ENCODE results near the gene HSPA5. TPM values are rescaled to one million over a fixed set of nuclear protein-coding genes. Genes with fewer than 3 reads are reported as not detected.
A peak's percentile ranks its signal among the peaks of the same experiment; 100 is the strongest.
"Not testable (repeated sequence)": the region's sequence is repeated elsewhere in the genome, so short reads cannot be mapped to it uniquely, and the experiment has no call there.

Gene HSPA5
- total RNA-seq, result 100 to 1,000 TPM; 144 to 382 TPM
- polyA plus RNA-seq, result 100 to 1,000 TPM; 122 to 431 TPM
- long read RNA-seq, donor 1, transcript HSPA5-201 (8 exons, 3,908 nt), result major isoform, 159 of 340 reads
- long read RNA-seq, donor 1, partial matches to known transcripts, result 181 of 340 reads
- long read RNA-seq, donor 1, other reads (novel, unspliced or antisense), result 0 of 340 reads
- long read RNA-seq, donor 2, transcript HSPA5-201 (8 exons, 3,908 nt), result major isoform, 53 of 123 reads
- long read RNA-seq, donor 2, partial matches to known transcripts, result 70 of 123 reads
- long read RNA-seq, donor 2, other reads (novel, unspliced or antisense), result 0 of 123 reads
- long read RNA-seq, donor 3, transcript HSPA5-201 (8 exons, 3,908 nt), result major isoform, 71 of 154 reads
- long read RNA-seq, donor 3, partial matches to known transcripts, result 83 of 154 reads
- long read RNA-seq, donor 3, other reads (novel, unspliced or antisense), result 0 of 154 reads
- long read RNA-seq, donor 4, transcript HSPA5-201 (8 exons, 3,908 nt), result major isoform, 35 of 341 reads
- long read RNA-seq, donor 4, partial matches to known transcripts, result 306 of 341 reads
- long read RNA-seq, donor 4, other reads (novel, unspliced or antisense), result 0 of 341 reads
- long read RNA-seq, donor 5, transcript HSPA5-201 (8 exons, 3,908 nt), result major isoform, 198 of 350 reads
- long read RNA-seq, donor 5, partial matches to known transcripts, result 152 of 350 reads
- long read RNA-seq, donor 5, other reads (novel, unspliced or antisense), result 0 of 350 reads

- Histone ChIP-seq H3K9me3 (ENCODE audit: control insufficient read depth in 4 of 4, insufficient read depth in 3 of 4, low read length in 3 of 4) (no peaks in the 10 kb centered on the region), H3K4me1 (ENCODE audit: control insufficient read depth in 5 of 5, insufficient read depth in 5 of 5, low read length in 5 of 5) (peaks cover 0 to 37% (median 11%) of the 10 kb centered on the region in 5 donors), H3K4me3 (peak within 1 kb of the TSS; percentile 98), H3K9ac (ENCODE audit: insufficient read depth in 1 of 2, low read length in 2 of 2) (peak within 1 kb of the TSS; percentile 99), H3K27ac (ENCODE audit: low read depth in 1 of 2, low read length in 1 of 2) (peak within 1 kb of the TSS; percentile 87 to 98), H3K36me3 (ENCODE audit: control insufficient read depth in 4 of 4, insufficient read depth in 4 of 4, low read length in 4 of 4) (peaks cover 13 to 37% (median 28%) of the 10 kb centered on the region in 4 donors), H3K27me3 (ENCODE audit: control insufficient read depth in 3 of 3, insufficient read depth in 3 of 3, low read length in 2 of 3) (no peaks in the 10 kb centered on the region)
- no peak for TF ChIP-seq CTCF (IDR thresholded peaks at IDR 0.05; ENCODE audit: control extremely low read depth, extremely low read depth)
- DNase-seq, result peak; percentile 100
- ATAC-seq (ENCODE audit: insufficient read depth, low FRiP score), result peak; percentile 93
- WGBS, 2 donors, result 0% methylated on average over 55 to 59 of the region's 59 CpGs
Measured at GRCh38 chr9:125241000-125241862, at the start of gene HSPA5. HSPA5 (minus strand) TSS chr9:125241343; CDS start chr9:125241126, 217 bp downstream.

- not testable (repeated sequence) for DNase-seq; H3K27me3 ChIP-seq (ENCODE audit: control insufficient read depth in 3 of 3, insufficient read depth in 3 of 3, low read length in 2 of 3); H3K27ac ChIP-seq (ENCODE audit: low read depth in 1 of 2, low read length in 1 of 2); H3K36me3 ChIP-seq (ENCODE audit: control insufficient read depth in 4 of 4, insufficient read depth in 4 of 4, low read length in 4 of 4); H3K9me3 ChIP-seq (ENCODE audit: control insufficient read depth in 4 of 4, insufficient read depth in 3 of 4, low read length in 3 of 4); H3K9ac ChIP-seq (ENCODE audit: insufficient read depth in 1 of 2, low read length in 2 of 2); H3K4me3 ChIP-seq; ATAC-seq (ENCODE audit: insufficient read depth, low FRiP score)
- peaks cover 0 to 18% (median 0%) of the 10 kb centered on the region in 5 donors for H3K4me1 ChIP-seq (ENCODE audit: control insufficient read depth in 5 of 5, insufficient read depth in 5 of 5, low read length in 5 of 5)
- 94% methylated on average over 7 of the region's 7 CpGs for WGBS, 2 donors
Measured at GRCh38 chr9:125286935-125287433, 45.8 kb upstream of the HSPA5 start.

GRCh38 chr9:125284855-125285254 is 43.7 kb upstream of the HSPA5 start:
- no peak overlapping the region for H3K4me3 ChIP-seq
- 69 to 77% methylated on average over 3 of the region's 3 CpGs for WGBS, 2 donors
- DNase-seq, result no peak
- H3K4me1 ChIP-seq (ENCODE audit: control insufficient read depth in 5 of 5, insufficient read depth in 5 of 5, low read length in 5 of 5), result peaks cover 0 to 12% (median 0%) of the 10 kb centered on the region in 5 donors
- no peak for ATAC-seq (ENCODE audit: insufficient read depth, low FRiP score)
- H3K27ac ChIP-seq (ENCODE audit: low read depth in 1 of 2, low read length in 1 of 2), result no peak overlapping the region
- H3K27me3 ChIP-seq (ENCODE audit: control insufficient read depth in 3 of 3, insufficient read depth in 3 of 3, low read length in 2 of 3), result no peaks in the 10 kb centered on the region
- no peak for TF ChIP-seq CTCF (IDR thresholded peaks at IDR 0.05; ENCODE audit: control extremely low read depth, extremely low read depth)
- H3K36me3 ChIP-seq (ENCODE audit: control insufficient read depth in 4 of 4, insufficient read depth in 4 of 4, low read length in 4 of 4), result peaks cover 0 to 4% (median under 1%) of the 10 kb centered on the region in 4 donors
- no peak overlapping the region for H3K9ac ChIP-seq (ENCODE audit: insufficient read depth in 1 of 2, low read length in 2 of 2)
- H3K9me3 ChIP-seq (ENCODE audit: control insufficient read depth in 4 of 4, insufficient read depth in 3 of 4, low read length in 3 of 4), result no peaks in the 10 kb centered on the region
